ENCODE measurements around the gene TPBGL.

TPBGL gene, protein sequence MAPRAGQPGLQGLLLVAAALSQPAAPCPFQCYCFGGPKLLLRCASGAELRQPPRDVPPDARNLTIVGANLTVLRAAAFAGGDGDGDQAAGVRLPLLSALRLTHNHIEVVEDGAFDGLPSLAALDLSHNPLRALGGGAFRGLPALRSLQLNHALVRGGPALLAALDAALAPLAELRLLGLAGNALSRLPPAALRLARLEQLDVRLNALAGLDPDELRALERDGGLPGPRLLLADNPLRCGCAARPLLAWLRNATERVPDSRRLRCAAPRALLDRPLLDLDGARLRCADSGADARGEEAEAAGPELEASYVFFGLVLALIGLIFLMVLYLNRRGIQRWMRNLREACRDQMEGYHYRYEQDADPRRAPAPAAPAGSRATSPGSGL

DNA sequence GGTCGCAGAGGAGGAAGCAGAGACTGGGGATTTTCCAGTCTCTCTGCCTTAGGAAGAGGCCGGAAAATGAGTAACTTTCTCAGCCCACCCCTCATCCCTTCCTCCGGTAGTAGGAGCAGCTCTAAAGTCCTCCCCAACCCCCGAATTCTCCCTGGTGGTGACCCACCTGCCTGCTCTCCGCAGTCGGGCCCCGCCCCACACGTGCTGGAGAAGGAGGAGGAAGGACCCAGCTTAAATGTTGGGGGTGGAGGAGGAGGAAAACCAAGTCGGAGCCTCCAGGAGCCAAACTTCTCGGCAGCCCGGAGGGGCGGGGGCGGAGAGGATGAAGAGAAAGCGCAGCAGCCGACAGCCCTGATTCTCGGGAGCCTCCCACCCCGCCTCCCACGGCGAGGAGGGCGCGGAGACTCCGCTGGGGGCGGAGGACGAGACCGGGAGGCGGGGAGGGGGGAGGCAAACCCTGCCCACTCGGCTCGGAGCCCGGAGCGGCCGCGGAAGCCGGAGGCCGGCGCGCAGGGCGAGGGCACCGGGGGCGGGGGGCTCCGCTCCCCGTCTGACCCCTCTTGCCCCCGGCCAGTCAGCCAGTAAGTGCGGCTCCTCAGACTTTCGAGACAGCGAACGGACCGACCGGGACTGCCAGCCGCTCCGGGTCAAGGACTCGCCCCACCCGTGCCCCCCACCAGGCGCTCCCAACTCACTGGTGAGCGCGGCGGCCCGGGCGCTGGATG, at the start of gene TPBGL:
TPBGL (plus strand) TSS at position 464 of the 725 bp plus-strand sequence. CDS start 276 bp downstream, outside the sequence.
- peaks cover 55% of the 10 kb centered on the region for H3K27me3 ChIP-seq (ENCODE audit: control insufficient read depth, insufficient read depth, low read length)
- no peaks in the 10 kb centered on the region for H3K9me3 ChIP-seq (ENCODE audit: control insufficient read depth, low read length)
- no peak within 1 kb of the TSS for H3K9ac ChIP-seq (ENCODE audit: low read length)
- H3K36me3 ChIP-seq (ENCODE audit: control insufficient read depth, insufficient read depth, low read length), result no peaks in the 10 kb centered on the region
- no peaks in the 10 kb centered on the region for H3K4me1 ChIP-seq (ENCODE audit: control insufficient read depth, insufficient read depth, low read length)
- no peak within 1 kb of the TSS for H3K4me3 ChIP-seq (ENCODE audit: low read length)

DNA sequence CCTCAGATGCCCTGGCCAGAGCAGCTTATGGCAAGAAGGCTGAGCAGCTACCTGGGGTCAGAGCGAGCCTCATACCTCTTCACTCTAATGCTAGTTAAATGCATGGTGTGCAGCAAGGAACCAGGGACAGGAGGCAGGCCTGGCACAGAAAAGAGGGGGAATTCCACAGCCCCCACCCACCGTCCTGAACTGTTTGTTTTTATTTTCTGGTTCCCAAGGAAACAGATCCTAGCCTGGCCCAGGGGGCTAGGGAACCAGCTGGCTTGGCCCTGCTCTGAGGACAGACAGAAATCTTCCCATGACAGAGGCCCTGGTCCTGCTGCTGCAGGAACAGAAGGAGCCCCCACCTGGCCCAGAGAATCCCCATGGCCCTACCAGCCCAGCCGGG, 49.2 kb upstream of the TPBGL start:
- Histone ChIP-seq H3K4me3 (ENCODE audit: low read length) (no peak overlapping the region), H3K36me3 (ENCODE audit: control insufficient read depth, insufficient read depth, low read length) (no peaks in the 10 kb centered on the region), H3K4me1 (ENCODE audit: control insufficient read depth, insufficient read depth, low read length) (peaks cover 11% of the 10 kb centered on the region), H3K27me3 (ENCODE audit: control insufficient read depth, insufficient read depth, low read length) (no peaks in the 10 kb centered on the region), H3K9ac (ENCODE audit: low read length) (no peak overlapping the region), H3K9me3 (ENCODE audit: control insufficient read depth, low read length) (no peaks in the 10 kb centered on the region)

DNA sequence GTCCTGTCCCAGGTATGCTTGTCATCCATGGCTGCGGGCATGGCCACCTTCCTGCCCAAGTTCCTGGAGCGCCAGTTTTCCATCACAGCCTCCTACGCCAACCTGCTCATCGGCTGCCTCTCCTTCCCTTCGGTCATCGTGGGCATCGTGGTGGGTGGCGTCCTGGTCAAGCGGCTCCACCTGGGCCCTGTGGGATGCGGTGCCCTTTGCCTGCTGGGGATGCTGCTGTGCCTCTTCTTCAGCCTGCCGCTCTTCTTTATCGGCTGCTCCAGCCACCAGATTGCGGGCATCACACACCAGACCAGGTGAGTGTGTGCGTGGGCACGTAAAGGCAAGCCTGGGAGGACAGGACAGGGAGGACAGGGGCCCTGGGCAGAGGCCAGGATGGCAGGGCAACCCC, 47.3 kb upstream of the TPBGL start:
- H3K27me3 ChIP-seq (ENCODE audit: control insufficient read depth, insufficient read depth, low read length), result no peaks in the 10 kb centered on the region
- no peak overlapping the region for H3K4me3 ChIP-seq (ENCODE audit: low read length)
- no peaks in the 10 kb centered on the region for H3K36me3 ChIP-seq (ENCODE audit: control insufficient read depth, insufficient read depth, low read length)
- peaks cover 11% of the 10 kb centered on the region for H3K4me1 ChIP-seq (ENCODE audit: control insufficient read depth, insufficient read depth, low read length)
- H3K9me3 ChIP-seq (ENCODE audit: control insufficient read depth, low read length), result no peaks in the 10 kb centered on the region
- H3K9ac ChIP-seq (ENCODE audit: low read length), result no peak overlapping the region

DNA sequence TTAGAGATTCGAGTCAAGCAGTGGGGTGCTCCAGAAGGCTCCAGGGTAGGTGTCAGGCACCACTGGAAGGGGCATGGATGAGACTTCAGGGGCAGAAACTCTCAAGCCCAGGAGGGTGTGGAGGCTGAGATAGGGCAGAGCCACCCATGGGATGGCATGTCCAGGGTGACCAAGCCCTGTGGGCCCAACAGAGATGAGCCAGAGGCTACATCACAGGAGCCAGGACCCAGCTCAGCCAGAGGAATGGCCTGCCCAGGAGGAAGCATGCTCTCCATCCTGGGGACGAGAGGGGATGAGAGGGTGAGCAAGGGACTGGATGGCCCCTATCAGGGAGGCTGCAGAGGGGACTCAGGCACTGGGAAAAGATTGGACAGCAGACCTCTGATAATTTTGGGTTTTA, 46.9 kb upstream of the TPBGL start:
- Histone ChIP-seq H3K9ac (ENCODE audit: low read length) (no peak overlapping the region), H3K9me3 (ENCODE audit: control insufficient read depth, low read length) (no peaks in the 10 kb centered on the region), H3K4me3 (ENCODE audit: low read length) (no peak overlapping the region), H3K36me3 (ENCODE audit: control insufficient read depth, insufficient read depth, low read length) (no peaks in the 10 kb centered on the region), H3K27me3 (ENCODE audit: control insufficient read depth, insufficient read depth, low read length) (no peaks in the 10 kb centered on the region), H3K4me1 (ENCODE audit: control insufficient read depth, insufficient read depth, low read length) (peaks cover 11% of the 10 kb centered on the region)

DNA sequence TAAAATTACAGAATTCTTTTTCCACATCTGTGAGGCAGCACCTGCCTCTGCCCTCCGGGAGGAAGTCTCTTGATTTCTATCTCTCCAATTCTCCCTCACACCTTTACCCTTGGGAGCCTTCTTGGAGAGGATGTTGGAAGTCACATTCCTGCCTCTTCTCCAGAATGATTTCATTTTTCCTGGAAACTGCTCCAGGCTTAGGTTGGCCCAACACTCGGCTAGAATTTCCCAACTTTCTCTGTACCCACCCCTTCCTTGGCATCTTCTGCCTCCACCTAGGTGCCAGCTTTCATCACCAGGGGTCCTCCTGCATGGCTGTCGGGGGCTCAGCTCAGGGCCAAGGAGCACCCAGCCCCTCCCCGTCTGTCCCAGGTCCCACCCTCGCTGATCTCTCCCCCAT, 46.4 kb upstream of the TPBGL start:
- H3K4me3 ChIP-seq (ENCODE audit: low read length), result no peak overlapping the region

DNA sequence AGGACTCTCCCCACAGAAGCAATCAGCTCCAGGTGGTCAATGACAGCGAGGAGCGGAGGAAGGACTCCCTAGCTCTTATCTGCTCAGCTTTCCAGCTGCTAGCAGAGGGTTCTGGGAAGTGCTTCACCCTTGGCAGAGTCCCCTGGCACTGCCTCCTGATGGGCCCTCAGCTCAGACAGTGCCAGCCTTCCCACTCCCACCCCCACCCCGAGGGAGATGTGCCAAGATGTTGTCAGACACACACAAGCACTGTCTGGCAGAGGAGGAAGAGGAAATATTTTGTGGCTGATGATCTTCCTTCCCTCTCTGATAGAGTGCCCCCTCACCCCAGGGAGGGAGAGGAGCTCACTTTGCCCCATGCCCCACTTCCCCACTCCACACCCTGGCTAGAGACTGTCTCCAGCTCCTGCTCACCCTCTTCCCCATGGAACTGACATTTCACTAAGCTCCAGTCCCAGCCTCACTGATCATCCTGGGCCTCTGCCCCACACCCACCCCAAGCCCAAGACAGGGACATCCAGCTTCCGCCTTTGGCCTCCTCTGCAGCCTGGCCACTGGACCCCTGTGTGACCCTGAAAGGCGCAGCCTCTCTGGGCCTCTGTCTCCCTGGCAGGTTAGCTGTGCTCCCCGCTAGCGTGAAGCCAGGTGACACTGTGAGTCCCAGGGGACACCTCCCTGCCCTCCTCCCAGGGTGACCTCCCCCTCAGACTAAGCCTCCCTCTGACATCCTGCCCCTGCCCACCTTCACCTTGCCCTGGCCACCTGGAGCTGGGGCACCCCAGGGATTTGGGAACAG, 45.2 kb upstream of the TPBGL start:
- H3K4me3 ChIP-seq (ENCODE audit: low read length), result no peak overlapping the region
- H3K9ac ChIP-seq (ENCODE audit: low read length), result no peak overlapping the region
- no peaks in the 10 kb centered on the region for H3K9me3 ChIP-seq (ENCODE audit: control insufficient read depth, low read length)
- peaks cover 9% of the 10 kb centered on the region for H3K4me1 ChIP-seq (ENCODE audit: control insufficient read depth, insufficient read depth, low read length)
- no peaks in the 10 kb centered on the region for H3K36me3 ChIP-seq (ENCODE audit: control insufficient read depth, insufficient read depth, low read length)
- no peaks in the 10 kb centered on the region for H3K27me3 ChIP-seq (ENCODE audit: control insufficient read depth, insufficient read depth, low read length)

More for the DNA sequence above, 46.4 kb upstream of the TPBGL start:
- Histone ChIP-seq H3K36me3 (ENCODE audit: control insufficient read depth, insufficient read depth, low read length) (no peaks in the 10 kb centered on the region), H3K9ac (ENCODE audit: low read length) (no peak overlapping the region), H3K4me1 (ENCODE audit: control insufficient read depth, insufficient read depth, low read length) (peaks cover 11% of the 10 kb centered on the region), H3K27me3 (ENCODE audit: control insufficient read depth, insufficient read depth, low read length) (no peaks in the 10 kb centered on the region), H3K9me3 (ENCODE audit: control insufficient read depth, low read length) (no peaks in the 10 kb centered on the region)

DNA sequence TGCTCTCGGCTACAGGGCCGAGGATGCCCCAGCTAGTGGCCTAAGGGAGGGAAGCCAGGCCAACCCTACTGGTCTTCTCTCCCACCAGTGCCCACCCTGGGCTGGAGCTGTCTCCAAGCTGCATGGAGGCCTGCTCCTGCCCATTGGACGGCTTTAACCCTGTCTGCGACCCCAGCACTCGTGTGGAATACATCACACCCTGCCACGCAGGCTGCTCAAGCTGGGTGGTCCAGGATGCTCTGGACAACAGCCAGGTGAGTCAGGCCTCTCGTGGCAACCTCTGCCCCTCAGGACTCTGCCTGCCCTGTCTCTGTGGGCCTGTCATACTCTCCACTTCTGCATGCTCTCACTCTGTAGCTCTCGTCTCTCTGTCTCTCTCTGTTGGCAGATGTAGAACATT, 44.1 kb upstream of the TPBGL start:
- H3K36me3 ChIP-seq (ENCODE audit: control insufficient read depth, insufficient read depth, low read length), result no peaks in the 10 kb centered on the region
- no peak overlapping the region for H3K4me3 ChIP-seq (ENCODE audit: low read length)
- H3K27me3 ChIP-seq (ENCODE audit: control insufficient read depth, insufficient read depth, low read length), result no peaks in the 10 kb centered on the region
- no peaks in the 10 kb centered on the region for H3K9me3 ChIP-seq (ENCODE audit: control insufficient read depth, low read length)
- H3K9ac ChIP-seq (ENCODE audit: low read length), result no peak overlapping the region
- H3K4me1 ChIP-seq (ENCODE audit: control insufficient read depth, insufficient read depth, low read length), result peaks cover 4% of the 10 kb centered on the region

DNA sequence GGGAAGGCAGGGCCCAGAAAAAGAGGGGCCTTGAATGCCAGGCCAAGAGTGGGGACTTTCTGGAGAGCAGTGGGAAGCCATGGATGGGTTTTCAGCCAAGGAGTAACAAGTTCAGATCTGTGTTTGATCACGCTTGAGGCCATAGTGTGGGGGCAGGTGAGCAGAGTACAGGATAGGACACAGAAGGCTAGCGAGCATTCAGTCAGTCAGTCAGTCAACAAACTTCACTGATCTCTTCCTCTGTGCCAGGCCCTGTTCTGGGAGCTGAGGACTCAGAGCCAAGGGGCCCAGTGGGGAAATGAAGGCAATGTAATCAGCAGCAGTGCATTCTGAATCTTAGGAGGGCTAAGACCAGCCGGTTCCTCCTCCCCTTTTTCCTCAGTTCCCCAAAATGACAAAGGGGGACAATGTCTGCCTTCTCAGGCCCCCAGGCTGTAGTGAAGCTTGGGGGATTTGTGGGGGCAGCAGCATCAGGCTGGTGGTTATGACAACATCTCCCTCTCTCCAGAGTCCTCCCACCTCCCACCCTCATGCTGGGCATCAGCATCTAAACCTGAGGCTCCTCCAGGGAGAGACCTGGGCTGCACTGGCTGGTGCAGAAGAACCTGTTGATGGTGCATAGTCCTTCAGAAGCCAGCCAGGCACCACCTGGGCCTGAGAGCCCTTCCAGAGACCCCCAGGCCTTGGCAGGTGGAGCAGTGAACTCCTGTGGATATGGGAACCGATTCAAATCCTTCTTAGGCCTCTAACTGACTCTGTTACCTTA, 42.9 kb upstream of the TPBGL start:
- Histone ChIP-seq H3K9me3 (ENCODE audit: control insufficient read depth, low read length) (no peaks in the 10 kb centered on the region), H3K27me3 (ENCODE audit: control insufficient read depth, insufficient read depth, low read length) (no peaks in the 10 kb centered on the region), H3K4me1 (ENCODE audit: control insufficient read depth, insufficient read depth, low read length) (no peaks in the 10 kb centered on the region), H3K36me3 (ENCODE audit: control insufficient read depth, insufficient read depth, low read length) (no peaks in the 10 kb centered on the region), H3K4me3 (ENCODE audit: low read length) (no peak overlapping the region), H3K9ac (ENCODE audit: low read length) (no peak overlapping the region)

DNA sequence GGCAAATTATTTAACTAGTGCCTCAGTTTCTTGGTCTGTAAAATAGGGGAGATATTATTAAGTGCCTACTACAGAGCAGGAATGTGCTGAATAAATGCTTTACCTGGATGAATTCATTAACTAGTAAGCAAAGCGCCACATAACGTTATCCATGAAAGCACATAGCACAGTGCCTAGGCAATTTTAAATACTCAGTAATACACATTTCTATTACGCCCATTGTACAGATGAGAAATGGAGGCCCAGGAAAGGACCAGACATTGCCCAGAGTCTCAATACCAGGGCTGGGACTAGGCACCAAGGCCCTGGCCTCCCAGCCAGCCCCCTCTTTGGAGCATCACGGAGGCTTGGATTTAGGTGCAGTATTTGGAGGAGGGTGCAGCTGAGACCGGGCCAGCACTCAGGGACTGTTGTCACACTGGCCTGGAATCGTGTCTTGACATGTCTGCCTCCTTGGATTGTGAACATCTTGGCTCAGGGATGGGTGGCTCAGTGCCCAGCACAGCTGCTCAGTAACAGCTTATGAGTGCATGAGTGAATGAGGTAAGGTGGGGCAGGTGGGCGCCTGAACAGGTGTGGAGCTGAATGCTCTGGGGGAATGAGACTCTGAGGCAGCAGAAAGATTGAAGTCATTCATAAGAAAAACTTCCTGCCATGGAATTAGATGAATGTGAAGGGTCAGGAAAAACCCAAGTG, 42.1 kb upstream of the TPBGL start:
- Histone ChIP-seq H3K9me3 (ENCODE audit: control insufficient read depth, low read length) (no peaks in the 10 kb centered on the region), H3K4me1 (ENCODE audit: control insufficient read depth, insufficient read depth, low read length) (no peaks in the 10 kb centered on the region), H3K27me3 (ENCODE audit: control insufficient read depth, insufficient read depth, low read length) (no peaks in the 10 kb centered on the region), H3K4me3 (ENCODE audit: low read length) (no peak overlapping the region), H3K36me3 (ENCODE audit: control insufficient read depth, insufficient read depth, low read length) (no peaks in the 10 kb centered on the region), H3K9ac (ENCODE audit: low read length) (no peak overlapping the region)

DNA sequence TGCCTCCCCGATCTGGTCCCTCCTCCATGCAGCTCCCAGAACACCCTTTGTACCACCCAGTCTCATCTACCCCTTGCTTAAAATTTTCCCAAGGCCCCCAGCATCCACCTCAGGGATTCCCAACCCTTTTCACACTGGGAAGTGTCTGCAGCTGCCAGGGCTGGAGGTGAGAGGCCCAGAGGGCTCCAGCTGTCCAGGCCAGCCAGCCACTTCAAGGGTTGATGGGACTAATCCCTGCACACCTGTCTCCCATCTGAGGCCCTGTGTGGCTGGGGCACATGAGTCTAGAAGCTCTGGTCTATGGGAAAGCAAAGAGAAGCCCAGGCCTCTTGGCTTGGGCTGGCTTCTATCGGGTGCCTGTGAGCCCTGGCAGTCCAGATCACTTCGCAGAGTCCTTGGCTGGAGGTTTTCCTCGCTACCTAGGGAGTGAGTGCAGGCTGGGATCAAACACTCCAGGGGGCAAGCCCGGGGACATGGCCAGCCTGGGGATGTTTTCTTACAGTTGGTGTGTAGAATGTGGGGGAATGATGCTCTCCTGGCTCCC, 41.1 kb upstream of the TPBGL start:
- no peaks in the 10 kb centered on the region for H3K27me3 ChIP-seq (ENCODE audit: control insufficient read depth, insufficient read depth, low read length)
- no peaks in the 10 kb centered on the region for H3K9me3 ChIP-seq (ENCODE audit: control insufficient read depth, low read length)
- no peaks in the 10 kb centered on the region for H3K4me1 ChIP-seq (ENCODE audit: control insufficient read depth, insufficient read depth, low read length)
- H3K4me3 ChIP-seq (ENCODE audit: low read length), result no peak overlapping the region
- no peak overlapping the region for H3K9ac ChIP-seq (ENCODE audit: low read length)
- H3K36me3 ChIP-seq (ENCODE audit: control insufficient read depth, insufficient read depth, low read length), result no peaks in the 10 kb centered on the region

DNA sequence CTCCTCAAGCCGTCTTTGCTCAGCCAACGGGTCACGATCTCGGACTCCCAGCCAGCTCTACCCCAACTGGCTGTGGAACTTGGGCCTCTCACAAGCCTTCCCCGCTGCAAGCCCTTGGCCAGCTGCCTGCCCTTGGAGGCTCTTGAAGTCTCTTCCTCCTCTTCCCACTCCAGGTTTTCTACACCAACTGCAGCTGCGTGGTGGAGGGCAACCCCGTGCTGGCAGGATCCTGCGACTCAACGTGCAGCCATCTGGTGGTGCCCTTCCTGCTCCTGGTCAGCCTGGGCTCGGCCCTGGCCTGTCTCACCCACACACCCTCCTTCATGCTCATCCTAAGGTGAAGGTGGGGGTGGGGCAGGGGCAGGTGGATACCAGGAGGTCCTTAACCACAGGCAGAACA, 40.5 kb upstream of the TPBGL start:
- Histone ChIP-seq H3K36me3 (ENCODE audit: control insufficient read depth, insufficient read depth, low read length) (no peaks in the 10 kb centered on the region), H3K4me1 (ENCODE audit: control insufficient read depth, insufficient read depth, low read length) (no peaks in the 10 kb centered on the region), H3K4me3 (ENCODE audit: low read length) (no peak overlapping the region), H3K27me3 (ENCODE audit: control insufficient read depth, insufficient read depth, low read length) (no peaks in the 10 kb centered on the region), H3K9ac (ENCODE audit: low read length) (no peak overlapping the region), H3K9me3 (ENCODE audit: control insufficient read depth, low read length) (no peaks in the 10 kb centered on the region)
